WERI-Rb-1 (cell line): ENCODE results near the gene POU6F2.

Experiments used
- DNase-seq: peaks from one replicate; pipeline ENCODE4 v3.0.0-alpha.2; 2020
- H3K27ac ChIP-seq: fragments of 250-450 bp; sonication (Bioruptor Pico); 2 replicates; pipeline ENCODE4 v1.5.1; 2020; ENCODE audit warnings: mild to moderate bottlenecking, moderate library complexity
- H3K27me3 ChIP-seq: fragments of 250-450 bp; sonication (Bioruptor Pico); 2 replicates; pipeline ENCODE4 v1.5.1; 2021; ENCODE audit warnings: mild to moderate bottlenecking, low read depth, moderate library complexity; ENCODE audit not compliant: insufficient read depth, severe bottlenecking
- H3K36me3 ChIP-seq: fragments of 250-450 bp; sonication (Bioruptor Pico); 2 replicates; pipeline ENCODE4 v1.5.1; 2020; ENCODE audit warnings: mild to moderate bottlenecking, moderate library complexity
- H3K4me3 ChIP-seq: 2 replicates; pipeline ENCODE4 v1.5.1; 2011; ENCODE audit warnings: low read depth, mild to moderate bottlenecking, control low read depth, low read length
- H3K9me3 ChIP-seq: fragments of 250-450 bp; sonication (Bioruptor Pico); 2 replicates; pipeline ENCODE4 v1.5.1; 2021; ENCODE audit warnings: mild to moderate bottlenecking, moderate library complexity; ENCODE audit not compliant: severe bottlenecking
- TF ChIP-seq, protein P1 (sequence below): IDR thresholded peaks from 2 replicates; pipeline ENCODE4 v1.5.1; 2011; ENCODE audit warnings: low read depth, mild to moderate bottlenecking, control low read depth, inconsistent platforms, low read length

The POU6F2 gene

DNA sequence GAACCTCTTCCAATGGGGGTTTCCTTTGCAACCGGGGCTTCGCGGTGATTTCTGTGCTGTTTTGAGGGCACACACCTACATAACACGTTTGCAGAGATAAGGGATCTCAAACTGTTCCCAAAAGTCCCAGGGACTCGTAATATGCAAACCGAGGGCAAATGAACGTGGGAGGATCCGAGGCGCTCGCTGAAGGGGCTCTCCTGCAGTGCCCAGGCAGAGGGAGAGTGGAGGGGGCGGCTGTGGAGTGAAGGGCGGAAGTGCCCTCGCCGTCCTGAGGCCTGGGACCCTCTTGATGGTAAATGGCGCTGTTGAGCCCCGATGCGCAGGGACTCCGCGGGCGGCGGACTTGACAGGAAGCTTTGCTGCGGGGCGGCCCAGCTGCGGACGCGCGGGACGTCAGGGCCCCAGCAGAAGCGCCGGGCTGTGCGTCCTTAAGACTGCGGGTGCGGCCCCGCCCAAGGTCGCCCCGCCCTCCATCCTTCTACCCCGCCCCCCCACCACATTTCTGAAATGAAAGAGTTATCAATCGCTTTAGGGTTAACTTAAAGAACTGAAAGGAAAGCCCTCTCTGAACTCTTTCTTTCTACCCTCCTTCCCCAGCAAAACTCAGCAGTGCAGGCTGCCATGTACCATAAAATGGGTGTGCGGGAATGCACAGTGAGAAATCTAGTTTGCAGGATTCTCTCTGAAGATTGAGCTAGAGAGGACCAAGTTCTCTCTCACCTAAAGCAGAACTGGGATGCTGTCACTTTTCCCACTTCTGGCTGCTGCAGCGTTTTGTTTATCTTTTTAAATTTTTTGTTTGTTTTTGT, 436.7 kb downstream of the POU6F2 start:
- H3K9me3 ChIP-seq, result no peaks in the 10 kb centered on the region
- no peaks in the 10 kb centered on the region for H3K36me3 ChIP-seq
- peak; percentile 71 for DNase-seq
- H3K27me3 ChIP-seq, result no peaks in the 10 kb centered on the region
- TF ChIP-seq, protein P1, sequence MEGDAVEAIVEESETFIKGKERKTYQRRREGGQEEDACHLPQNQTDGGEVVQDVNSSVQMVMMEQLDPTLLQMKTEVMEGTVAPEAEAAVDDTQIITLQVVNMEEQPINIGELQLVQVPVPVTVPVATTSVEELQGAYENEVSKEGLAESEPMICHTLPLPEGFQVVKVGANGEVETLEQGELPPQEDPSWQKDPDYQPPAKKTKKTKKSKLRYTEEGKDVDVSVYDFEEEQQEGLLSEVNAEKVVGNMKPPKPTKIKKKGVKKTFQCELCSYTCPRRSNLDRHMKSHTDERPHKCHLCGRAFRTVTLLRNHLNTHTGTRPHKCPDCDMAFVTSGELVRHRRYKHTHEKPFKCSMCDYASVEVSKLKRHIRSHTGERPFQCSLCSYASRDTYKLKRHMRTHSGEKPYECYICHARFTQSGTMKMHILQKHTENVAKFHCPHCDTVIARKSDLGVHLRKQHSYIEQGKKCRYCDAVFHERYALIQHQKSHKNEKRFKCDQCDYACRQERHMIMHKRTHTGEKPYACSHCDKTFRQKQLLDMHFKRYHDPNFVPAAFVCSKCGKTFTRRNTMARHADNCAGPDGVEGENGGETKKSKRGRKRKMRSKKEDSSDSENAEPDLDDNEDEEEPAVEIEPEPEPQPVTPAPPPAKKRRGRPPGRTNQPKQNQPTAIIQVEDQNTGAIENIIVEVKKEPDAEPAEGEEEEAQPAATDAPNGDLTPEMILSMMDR, result peak; percentile 39
- peak overlapping the region; percentile 64 for H3K4me3 ChIP-seq
- no peak overlapping the region for H3K27ac ChIP-seq

GRCh38 chr7:39415091-39415787, 437.5 kb downstream of the POU6F2 start:
- no peak for DNase-seq
- TF ChIP-seq, protein P1, result no peak
- Histone ChIP-seq H3K27me3 (no peaks in the 10 kb centered on the region), H3K27ac (no peak overlapping the region), H3K4me3 (no peak overlapping the region), H3K36me3 (no peaks in the 10 kb centered on the region), H3K9me3 (no peaks in the 10 kb centered on the region)

GRCh38 chr7:39416866-39417265, 439.2 kb downstream of the POU6F2 start:
- TF ChIP-seq, protein P1, result no peak
- H3K4me3 ChIP-seq, result no peak overlapping the region
- no peak for DNase-seq
- no peaks in the 10 kb centered on the region for H3K36me3 ChIP-seq
- H3K27me3 ChIP-seq, result no peaks in the 10 kb centered on the region
- H3K27ac ChIP-seq, result no peak overlapping the region
- no peaks in the 10 kb centered on the region for H3K9me3 ChIP-seq

DNA sequence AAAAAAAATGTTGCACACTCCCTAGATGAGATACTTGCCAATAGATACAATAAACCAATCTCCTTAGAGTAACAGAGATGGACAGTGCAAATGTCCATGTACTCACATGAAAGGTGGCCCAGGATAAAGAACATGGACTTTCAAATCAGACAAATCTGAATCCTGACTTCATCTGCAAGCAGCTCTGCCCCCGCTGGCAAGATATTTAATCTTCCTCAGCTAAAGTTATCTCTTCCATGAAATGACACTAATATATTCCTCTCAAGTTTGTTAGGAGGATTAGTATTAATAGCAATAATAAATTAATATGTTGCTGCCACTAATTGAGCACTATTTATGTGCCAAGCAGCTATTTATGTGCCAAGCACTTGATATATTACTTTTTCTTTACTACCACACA, 439.9 kb downstream of the POU6F2 start:
- Histone ChIP-seq H3K27ac (no peak overlapping the region), H3K27me3 (no peaks in the 10 kb centered on the region), H3K4me3 (no peak overlapping the region), H3K36me3 (no peaks in the 10 kb centered on the region), H3K9me3 (no peaks in the 10 kb centered on the region)
- TF ChIP-seq, protein P1, result no peak
- DNase-seq, result no peak

GRCh38 chr7:39421251-39421650, 443.5 kb downstream of the POU6F2 start:
- TF ChIP-seq, protein P1, result no peak
- DNase-seq, result no peak
- H3K27me3 ChIP-seq, result no peaks in the 10 kb centered on the region

More at GRCh38 chr7:39421251-39421650, 443.5 kb downstream of the POU6F2 start:
- Histone ChIP-seq H3K36me3 (no peaks in the 10 kb centered on the region), H3K9me3 (no peaks in the 10 kb centered on the region), H3K4me3 (no peak overlapping the region), H3K27ac (no peak overlapping the region)
